Heart left ventricle (tissue), 16 donors: ENCODE results near the gene CAMTA1. TPM values are rescaled to one million over a fixed set of nuclear protein-coding genes. Genes with fewer than 3 reads are reported as not detected.

ENCODE experiments used
- ATAC-seq, 4 donors: fragments of 200-7000 bp; cut with Tn5 transposase; one replicate each; pipeline ENCODE4 v1.9.1; 2020 to 2022; ENCODE audit warnings: moderate library complexity in 4 of 4, mild to moderate bottlenecking in 3 of 4, moderate number of reproducible peaks in 1 of 4
- DNase-seq, 5 donors: peaks; one replicate each; pipeline ENCODE4 v3.0.0-alpha.2; 2020
- H3K27ac ChIP-seq, 12 donors: fragments of 200-600 bp; sonication (generic) in 4 of 12; one replicate each; pipeline versions ENCODE4 v1.5.0 to v1.8.0; 2016 to 2022; ENCODE audit warnings: mild to moderate bottlenecking in 2 of 12
- H3K27me3 ChIP-seq, 9 donors: fragments of 200-600 bp; sonication (generic) in 2 of 9; one replicate each; pipeline versions ENCODE4 v1.5.1 to v1.8.0; 2016 to 2022; ENCODE audit warnings: mild to moderate bottlenecking in 3 of 9
- H3K36me3 ChIP-seq, 9 donors: fragments of 200-600 bp; sonication (generic) in 2 of 9; one replicate each; pipeline versions ENCODE4 v1.5.0 to v1.8.0; 2018 to 2022; ENCODE audit warnings: mild to moderate bottlenecking in 2 of 9
- H3K4me1 ChIP-seq, 12 donors: fragments of 200-600 bp; sonication (generic) in 4 of 12; one replicate each; pipeline versions ENCODE4 v1.5.0 to v1.8.0; 2016 to 2022; ENCODE audit warnings: mild to moderate bottlenecking in 3 of 12
- H3K4me3 ChIP-seq, 12 donors: fragments of 200-600 bp; sonication (generic) in 4 of 12; one replicate each; pipeline versions ENCODE4 v1.5.0 to v1.8.0; 2017 to 2022; ENCODE audit warnings: mild to moderate bottlenecking in 9 of 12, moderate library complexity in 4 of 12
- H3K9me3 ChIP-seq, 12 donors: fragments of 200-600 bp; sonication (generic) in 4 of 12; one replicate each; pipeline versions ENCODE4 v1.5.0 to v1.8.0; 2016 to 2022; ENCODE audit warnings: mild to moderate bottlenecking in 1 of 12
- POLR2A ChIP-seq, 2 donors: fragments of 450-650 bp; IDR thresholded peaks; one replicate each; pipeline ENCODE4 v1.6.1; 2017; ENCODE audit warnings: antibody characterized with exemption in 2 of 2, mild to moderate bottlenecking in 2 of 2, moderate library complexity in 2 of 2
- WGBS, 4 donors: extraction: QIAGEN DNeasy Blood & Tissue Kit in 2 of 4; methylation state at CpG; one replicate each; pipeline versions ENCODE4 v1.1.5 to v1.1.7; 2013 to 2018; 5-methylcytosine and 5-hydroxymethylcytosine counted together
- intact Hi-C, 10 donors: fragments of 100-400 bp; cut with DNase I; formaldehyde crosslinking; loops; one replicate each; pipeline versions ENCODE4 v1.11.1 to v1.14.2; 2022
- polyA plus RNA-seq, 2 donors: library from polyadenylated mRNA; stranded (reverse); fragments of 200-250 nt; gene quantifications; one replicate each; pipeline ENCODE4 v1.2.3, GENCODE V29; 2013
- total RNA-seq, 9 donors: library from RNA; depleted of rRNA in 2 of 9; stranded (reverse); fragments of >200 nt in 2 of 9; fragmentation: NEBNext Ultra II Directional in 3 of 9; extraction: Animal tissue kit (Norgen Biotek cat#: 25700) in 3 of 9; gene quantifications; one replicate each; pipeline versions ENCODE4 v1.1.0 to v1.2.4, GENCODE V29; 2016 to 2023
- TF ChIP-seq, protein P1 (sequence below), 12 donors: fragments of 200-600 bp; sonication (generic) in 4 of 12; IDR thresholded peaks; one replicate each; pipeline versions ENCODE4 v1.5.0 to v1.8.0; 2018 to 2022; ENCODE audit warnings: antibody characterized with exemption in 12 of 12, mild to moderate bottlenecking in 5 of 12
- donor health status: ischemic (EF 13 %, LVEDD 7.1; RV severe dilation, severe dysfunction).
- donor health status: healthy with polysubstance abuse.
- donor health status: DM: no; HTN: yes; CAD: no.
- donor health status: DM: no; HTN: no; CAD: no.
- donor health status: ischemic (EF 25% LVEDD 6.9; RV normal size, moderate dysfunction).
- donor health status: ischemic (EF 25% LVEDD 5.7; RV mildly dilated, moderate dysfunction).
- donor health status: healthy.
- donor health status: DM: yes; HTN: yes; CAD: no.
- donor health status: ischemic (EF 35%, LVEDD 5.7; RV mildly dilated, moderate dysfunction).
- donor health status: nonischemic (EF 11% LVEDD 7.7; RV severe dilation, severe dysfunction).
- donor health status: DM: yes; HTN: yes; CAD: no.
- donor health status: PGD.
- donor health status: ischemic (EF 29% LVEDD 5.4; RV normal size, mild dysfunction).
- donor health status: nonischemic (EF 23%, LVEDD 6.1; RV moderate dilation, normal function).

The CAMTA1 gene
- total and polyA plus RNA-seq, 11 donors = 114 to 303 (median 137) TPM

DNA sequence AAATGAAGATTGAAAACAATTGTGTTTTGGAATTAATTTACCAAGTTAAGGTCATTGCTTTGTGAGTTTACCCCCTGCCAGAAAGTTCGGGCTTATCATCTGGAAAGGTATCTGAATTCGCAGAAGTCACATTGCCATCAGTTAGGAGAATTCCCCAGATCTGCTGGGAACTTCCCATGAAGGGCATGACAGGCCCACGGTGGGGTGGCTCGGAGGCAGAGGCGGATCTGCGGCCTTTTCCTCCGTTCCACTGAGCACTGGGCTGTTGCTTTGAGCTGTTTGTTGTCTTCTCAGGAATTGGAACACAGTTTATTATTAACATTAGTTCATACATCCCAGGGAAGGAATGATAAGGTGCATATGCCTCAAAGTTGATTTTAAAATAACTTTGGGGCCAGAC, 320.0 kb downstream of the CAMTA1 start:
- no peak for ATAC-seq
- H3K27ac ChIP-seq = no peak overlapping the region
- peaks cover 0 to 3% (median 0%) of the 10 kb centered on the region in 12 donors for H3K9me3 ChIP-seq
- no peaks in the 10 kb centered on the region for H3K4me1 ChIP-seq
- WGBS, 4 donors = 56 to 64% (median 59%) methylated on average over 7 of the region's 7 CpGs
- no peak overlapping the region for H3K4me3 ChIP-seq
- no peaks in the 10 kb centered on the region for H3K36me3 ChIP-seq
- intact Hi-C loops = no loop called here
- TF ChIP-seq POLR2A (IDR thresholded peaks at IDR 0.05) = no peak
- TF ChIP-seq, protein P1, sequence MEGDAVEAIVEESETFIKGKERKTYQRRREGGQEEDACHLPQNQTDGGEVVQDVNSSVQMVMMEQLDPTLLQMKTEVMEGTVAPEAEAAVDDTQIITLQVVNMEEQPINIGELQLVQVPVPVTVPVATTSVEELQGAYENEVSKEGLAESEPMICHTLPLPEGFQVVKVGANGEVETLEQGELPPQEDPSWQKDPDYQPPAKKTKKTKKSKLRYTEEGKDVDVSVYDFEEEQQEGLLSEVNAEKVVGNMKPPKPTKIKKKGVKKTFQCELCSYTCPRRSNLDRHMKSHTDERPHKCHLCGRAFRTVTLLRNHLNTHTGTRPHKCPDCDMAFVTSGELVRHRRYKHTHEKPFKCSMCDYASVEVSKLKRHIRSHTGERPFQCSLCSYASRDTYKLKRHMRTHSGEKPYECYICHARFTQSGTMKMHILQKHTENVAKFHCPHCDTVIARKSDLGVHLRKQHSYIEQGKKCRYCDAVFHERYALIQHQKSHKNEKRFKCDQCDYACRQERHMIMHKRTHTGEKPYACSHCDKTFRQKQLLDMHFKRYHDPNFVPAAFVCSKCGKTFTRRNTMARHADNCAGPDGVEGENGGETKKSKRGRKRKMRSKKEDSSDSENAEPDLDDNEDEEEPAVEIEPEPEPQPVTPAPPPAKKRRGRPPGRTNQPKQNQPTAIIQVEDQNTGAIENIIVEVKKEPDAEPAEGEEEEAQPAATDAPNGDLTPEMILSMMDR (IDR thresholded peaks at IDR 0.05) = no peak
- peaks cover 0 to 17% (median 0%) of the 10 kb centered on the region in 9 donors for H3K27me3 ChIP-seq
- DNase-seq = no peak

DNA sequence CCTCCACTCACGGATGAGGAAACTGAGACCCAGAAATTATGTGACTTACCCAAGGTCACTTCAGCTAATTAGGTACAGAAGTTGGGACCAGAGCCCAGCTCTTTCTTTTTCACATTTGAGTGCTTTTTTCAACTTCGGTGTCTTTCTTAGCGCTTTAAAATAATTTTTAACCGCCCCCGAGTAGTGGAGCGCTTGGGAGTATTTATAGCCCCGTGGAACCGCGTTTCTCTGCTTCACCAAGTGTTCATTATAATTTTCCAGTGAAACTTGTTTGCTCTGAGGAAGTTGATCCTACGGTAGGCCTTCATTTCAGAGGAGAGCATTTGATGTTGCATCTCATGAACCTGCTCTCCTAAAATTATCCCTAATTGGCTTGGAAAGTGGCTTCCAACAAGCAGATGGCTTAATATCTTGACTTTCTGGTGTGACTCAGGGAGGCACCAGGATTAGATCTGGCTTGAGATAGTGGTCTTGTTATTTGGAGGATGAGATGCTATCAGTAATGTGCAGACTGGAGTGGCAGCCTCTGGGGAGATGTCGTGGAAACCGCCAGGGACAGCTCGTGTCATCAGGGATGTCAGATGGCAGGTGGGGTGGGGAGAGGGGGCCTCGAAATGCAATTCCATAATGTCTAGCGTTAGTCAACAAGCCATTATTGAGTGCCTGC, 321.3 kb downstream of the CAMTA1 start:
- DNase-seq (no peak), ATAC-seq (no peak)
- WGBS, 4 donors = 77 to 83% (median 80%) methylated on average over 15 of the region's 15 CpGs
- Histone ChIP-seq H3K9me3 (peaks cover 0 to 3% (median 0%) of the 10 kb centered on the region in 12 donors), H3K27ac (no peak overlapping the region), H3K4me1 (no peaks in the 10 kb centered on the region), H3K36me3 (no peaks in the 10 kb centered on the region), H3K4me3 (no peak overlapping the region), H3K27me3 (peaks cover 0 to 17% (median 0%) of the 10 kb centered on the region in 9 donors)
- no peak for TF ChIP-seq POLR2A (IDR thresholded peaks at IDR 0.05)
- TF ChIP-seq, protein P1 (IDR thresholded peaks at IDR 0.05) = no peak
- intact Hi-C loops = no loop called here

DNA sequence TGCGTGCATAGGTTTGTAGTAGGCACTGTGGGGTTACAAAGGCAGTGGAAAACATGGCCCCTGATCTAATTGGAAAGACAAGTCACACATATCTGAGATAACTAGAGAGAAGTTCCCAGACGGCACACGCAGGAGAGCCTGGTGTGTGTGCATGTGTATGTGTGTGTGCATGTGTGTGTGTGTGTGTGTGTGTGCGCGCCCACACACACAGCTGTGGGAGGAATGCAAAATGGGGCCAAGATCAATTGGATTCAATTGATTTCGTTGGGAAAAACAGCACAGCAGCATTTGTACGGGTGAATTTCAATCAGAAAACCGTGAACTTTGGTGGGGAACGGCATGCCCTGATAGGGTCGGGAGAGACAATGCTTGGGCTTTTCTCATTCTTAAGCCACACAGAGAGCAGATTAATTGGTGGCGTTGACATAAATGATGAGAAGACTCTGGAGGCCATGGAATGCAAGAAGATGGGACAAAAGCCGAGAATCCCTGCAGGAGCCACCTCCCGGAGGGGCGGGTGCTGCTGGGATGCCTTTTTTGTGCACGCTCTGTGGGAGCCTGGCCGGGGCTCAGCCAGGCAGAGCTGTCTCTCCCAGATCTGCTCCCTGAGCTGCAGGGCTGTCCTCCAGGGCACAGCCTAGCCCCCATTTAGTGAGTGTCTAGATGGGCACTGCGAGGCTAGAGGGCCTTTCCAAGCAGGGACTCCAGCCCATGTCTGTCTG, 322.0 kb downstream of the CAMTA1 start:
- 52 to 61% (median 55%) methylated on average over 16 to 17 of the region's 17 CpGs for WGBS, 4 donors
- TF ChIP-seq POLR2A (IDR thresholded peaks at IDR 0.05) = no peak
- DNase-seq (no peak), ATAC-seq (no peak)
- H3K27me3 ChIP-seq = peaks cover 0 to 17% (median 0%) of the 10 kb centered on the region in 9 donors
- H3K27ac ChIP-seq = no peak overlapping the region
- intact Hi-C loops = no loop called here
- H3K4me1 ChIP-seq = no peaks in the 10 kb centered on the region
- no peaks in the 10 kb centered on the region for H3K36me3 ChIP-seq
- H3K4me3 ChIP-seq = no peak overlapping the region
- H3K9me3 ChIP-seq = peaks cover 0 to 3% (median 0%) of the 10 kb centered on the region in 12 donors

DNA sequence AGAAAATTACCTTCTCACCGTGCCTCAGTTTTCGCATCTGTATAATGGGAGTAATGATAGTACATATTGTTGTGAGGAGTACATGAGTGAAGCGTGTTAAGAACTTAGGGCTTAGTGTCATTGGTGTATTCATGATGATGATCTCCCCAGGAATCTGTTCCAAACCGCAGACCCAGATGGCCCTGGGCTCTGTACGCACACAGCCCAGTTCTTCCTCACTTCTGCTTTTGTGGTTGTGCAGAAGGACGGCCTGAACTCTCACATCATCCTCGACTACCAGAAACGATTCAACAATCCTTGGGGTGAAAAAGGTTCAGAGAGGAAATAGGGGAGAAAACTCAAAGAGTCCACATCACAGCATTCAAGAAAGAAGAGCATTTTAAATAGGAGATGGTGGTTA, 323.0 kb downstream of the CAMTA1 start:
- WGBS, 4 donors = 86 to 92% (median 90%) methylated on average over 8 of the region's 8 CpGs
- intact Hi-C loops = no loop called here
- TF ChIP-seq, protein P1 (IDR thresholded peaks at IDR 0.05) = no peak
- no peak for TF ChIP-seq POLR2A (IDR thresholded peaks at IDR 0.05)
- Histone ChIP-seq H3K27me3 (peaks cover 0 to 17% (median 0%) of the 10 kb centered on the region in 9 donors), H3K4me1 (no peaks in the 10 kb centered on the region), H3K9me3 (peaks cover 0 to 3% (median 0%) of the 10 kb centered on the region in 12 donors), H3K4me3 (no peak overlapping the region), H3K27ac (no peak overlapping the region), H3K36me3 (no peaks in the 10 kb centered on the region)
- DNase-seq = no peak
- no peak for ATAC-seq
